HG03196 (cell line): ENCODE measurements around the gene C2orf72.
"Not testable (repeated sequence)": the region's sequence is repeated elsewhere in the genome, so short reads cannot be mapped to it uniquely, and the experiment has no call there.

Experiments
- ATAC-seq: cut with Tn5 transposase; IDR thresholded peaks from one replicate; pipeline ENCODE4 v1.9.1; 2021; ENCODE audit not compliant: unreplicated experiment

The C2orf72 gene

GRCh38 chr2:231013820-231014219 is 23.5 kb upstream of the C2orf72 start:
- no peak for ATAC-seq

GRCh38 chr2:231015478-231015877 is 21.8 kb upstream of the C2orf72 start:
- ATAC-seq = no peak

GRCh38 chr2:231015926-231016325 is 21.4 kb upstream of the C2orf72 start:
- no peak for ATAC-seq

GRCh38 chr2:231016566-231017230 is 20.6 kb upstream of the C2orf72 start:
- ATAC-seq = no peak

GRCh38 chr2:231017231-231017598 is 20.1 kb upstream of the C2orf72 start:
- no peak for ATAC-seq

- no peak for ATAC-seq
Observed at GRCh38 chr2:231018184-231018583, 19.1 kb upstream of the C2orf72 start.

GRCh38 chr2:231025059-231025458 is 12.3 kb upstream of the C2orf72 start:
- ATAC-seq = not testable (repeated sequence)

GRCh38 chr2:231028889-231029288 is 8.4 kb upstream of the C2orf72 start:
- no peak for ATAC-seq

GRCh38 chr2:231029563-231029962 is 7.8 kb upstream of the C2orf72 start:
- no peak for ATAC-seq

- ATAC-seq = no peak
Observed at GRCh38 chr2:231030725-231031124, 6.6 kb upstream of the C2orf72 start.

GRCh38 chr2:231032575-231033140 is 4.7 kb upstream of the C2orf72 start:
- no peak for ATAC-seq

GRCh38 chr2:231033147-231034132 is 3.9 kb upstream of the C2orf72 start:
- no peak for ATAC-seq

- no peak for ATAC-seq
Observed at GRCh38 chr2:231034291-231034882, 2.9 kb upstream of the C2orf72 start.

- no peak for ATAC-seq
Observed at GRCh38 chr2:231036131-231036530, 1.2 kb upstream of the C2orf72 start.

- no peak for ATAC-seq
Observed at GRCh38 chr2:231036578-231037106, 681 bp upstream of the C2orf72 start.

- ATAC-seq = no peak
Observed at GRCh38 chr2:231037731-231038482, 584 bp downstream of the C2orf72 start.

- ATAC-seq = no peak
Observed at GRCh38 chr2:231038483-231039293, 1.4 kb downstream of the C2orf72 start.

- ATAC-seq = no peak
Observed at GRCh38 chr2:231039294-231039664, 2.0 kb downstream of the C2orf72 start.

- no peak for ATAC-seq
Observed at GRCh38 chr2:231039821-231040364, 2.6 kb downstream of the C2orf72 start.
